HepG2 (cell line): ENCODE results near the gene EEF2. TPM values are rescaled to one million over a fixed set of nuclear protein-coding genes. Genes with fewer than 3 reads are reported as not detected.
A peak's percentile ranks its signal among the peaks of the same experiment; 100 is the strongest.

ENCODE experiments used
- ARHGAP35 ChIP-seq: sonication (generic); formaldehyde crosslinking; IDR thresholded peaks from 2 replicates; pipeline ENCODE4 v1.9.0; 2022; ENCODE audit warnings: mild to moderate bottlenecking, inconsistent platforms, moderate library complexity, missing genetic modification reagents, borderline replicate concordance
- CBX1 ChIP-seq: IDR thresholded peaks from one replicate; pipeline ENCODE4 v1.6.1; 2016; ENCODE audit warnings: antibody characterized with exemption, low read depth
- FOXK1 ChIP-seq: sonication (generic); formaldehyde crosslinking; IDR thresholded peaks from 2 replicates; pipeline ENCODE4 v1.4.0; 2020; ENCODE audit warnings: low read depth, missing genetic modification reagents, borderline replicate concordance
- HDAC1 ChIP-seq: sonication (generic); formaldehyde crosslinking; IDR thresholded peaks from 2 replicates; pipeline ENCODE4 v1.5.1; 2020; ENCODE audit warnings: mild to moderate bottlenecking, missing genetic modification reagents
- ISL2 ChIP-seq: sonication (generic); formaldehyde crosslinking; IDR thresholded peaks from 2 replicates; pipeline ENCODE4 v1.5.0; 2020; ENCODE audit warnings: missing genetic modification reagents
- KDM6A ChIP-seq: IDR thresholded peaks from 2 replicates; pipeline ENCODE4 v1.6.1; 2016; ENCODE audit warnings: low read depth
- MATR3 ChIP-seq: sonication (generic); formaldehyde crosslinking; IDR thresholded peaks from 2 replicates; pipeline ENCODE4 v1.4.0; 2020; ENCODE audit warnings: missing genetic modification reagents
- SETDB1 ChIP-seq: sonication (generic); formaldehyde crosslinking; IDR thresholded peaks from 2 replicates; pipeline ENCODE4 v1.5.1; 2020; ENCODE audit warnings: missing genetic modification reagents, mild to moderate bottlenecking, borderline replicate concordance
- SIX4 ChIP-seq: sonication (generic); formaldehyde crosslinking; IDR thresholded peaks from 2 replicates; pipeline ENCODE4 v1.4.0; 2020; ENCODE audit warnings: missing genetic modification reagents
- SMAD9 ChIP-seq: sonication (generic); formaldehyde crosslinking; IDR thresholded peaks from 2 replicates; pipeline ENCODE4 v1.5.1; 2020; ENCODE audit warnings: mild to moderate bottlenecking, missing genetic modification reagents
- SRSF9 ChIP-seq: fragments of 200-400 bp; formaldehyde crosslinking; IDR thresholded peaks from 2 replicates; pipeline ENCODE4 v1.6.1; 2018; ENCODE audit warnings: borderline replicate concordance, mild to moderate bottlenecking, low read depth, low read length; ENCODE audit not compliant: insufficient read depth, poor library complexity, severe bottlenecking
- TBL1XR1 ChIP-seq: fragments of 150-350 bp; IDR thresholded peaks from 2 replicates; pipeline ENCODE4 v1.6.1; 2014; ENCODE audit warnings: borderline replicate concordance, low read length; ENCODE audit not compliant: partially characterized antibody
- ZFYVE20 ChIP-seq: sonication (generic); formaldehyde crosslinking; IDR thresholded peaks from 2 replicates; pipeline ENCODE4 v1.8.0; 2023; ENCODE audit warnings: low read depth, mild to moderate bottlenecking, moderate library complexity, missing genetic modification reagents, borderline replicate concordance
- ZNF367 ChIP-seq: sonication (generic); formaldehyde crosslinking; IDR thresholded peaks from 2 replicates; pipeline ENCODE4 v1.4.0; 2020; ENCODE audit warnings: missing genetic modification reagents, borderline replicate concordance
- ZNF75D ChIP-seq: sonication (generic); formaldehyde crosslinking; IDR thresholded peaks from 2 replicates; pipeline ENCODE4 v1.8.1; 2023; ENCODE audit warnings: missing genetic modification reagents, mild to moderate bottlenecking, borderline replicate concordance
- ZNF772 ChIP-seq: sonication (generic); formaldehyde crosslinking; IDR thresholded peaks from 2 replicates; pipeline ENCODE4 v1.5.0; 2020; ENCODE audit warnings: mild to moderate bottlenecking, missing genetic modification reagents
- ZNF891 ChIP-seq: sonication (generic); formaldehyde crosslinking; IDR thresholded peaks from 2 replicates; pipeline ENCODE4 v1.5.0; 2020; ENCODE audit warnings: mild to moderate bottlenecking, missing genetic modification reagents
- polyA plus RNA-seq, 8 experiments: library from polyadenylated mRNA; depleted of rRNA in 3 of 8; stranded (reverse) in 7 of 8; unstranded in 1 of 8; fragments of >200 nt; fragmentation: Illumina TruSeq in 4 of 8; extraction: Trizol in 4 of 8; gene quantifications; 2 replicates each; pipeline versions ENCODE4 v1.2.1 to v1.2.3, GENCODE V29; 2011 to 2016; ENCODE audit warnings: low read depth in 4 of 8, missing spikeins in 1 of 8, mixed read lengths in 1 of 8; ENCODE audit not compliant: insufficient read depth in 1 of 8
- total RNA-seq, 5 experiments: library from RNA; depleted of rRNA; stranded (reverse); fragments of >200 nt; fragmentation: Illumina TruSeq; extraction: Trizol; gene quantifications; 2 replicates each; pipeline ENCODE4 v1.2.3, GENCODE V29; 2016; ENCODE audit warnings: low read depth in 1 of 5
- TF ChIP-seq, protein P1 (sequence below): IDR thresholded peaks from 2 replicates; pipeline ENCODE4 v1.6.1; 2016; ENCODE audit warnings: missing compliant biosample characterization, missing genetic modification reagents, borderline replicate concordance
- TF ChIP-seq, protein P2 (sequence below): sonication (generic); formaldehyde crosslinking; IDR thresholded peaks from 2 replicates; pipeline ENCODE4 v1.9.0; 2021; ENCODE audit warnings: missing genetic modification reagents, borderline replicate concordance
- TF ChIP-seq, protein P3 (sequence below): sonication (generic); formaldehyde crosslinking; IDR thresholded peaks from 2 replicates; pipeline ENCODE4 v1.8.1; 2023; ENCODE audit warnings: mild to moderate bottlenecking, missing genetic modification reagents, borderline replicate concordance
- TF ChIP-seq, protein P4 (sequence below): IDR thresholded peaks from 2 replicates; pipeline ENCODE4 v1.6.1; 2016; ENCODE audit warnings: missing biosample characterization, missing genetic modification reagents, low read depth
- TF ChIP-seq, protein P5 (sequence below): IDR thresholded peaks from 2 replicates; pipeline ENCODE4 v1.6.1; 2012; ENCODE audit warnings: low read length, improper control_type of control experiment

The EEF2 gene
- total and polyA plus RNA-seq, 2 of the 13 experiments (the other 11 are each of a cell fraction or from before 2014, with no cell fraction given), result 1,441 to 1,777 TPM

DNA sequence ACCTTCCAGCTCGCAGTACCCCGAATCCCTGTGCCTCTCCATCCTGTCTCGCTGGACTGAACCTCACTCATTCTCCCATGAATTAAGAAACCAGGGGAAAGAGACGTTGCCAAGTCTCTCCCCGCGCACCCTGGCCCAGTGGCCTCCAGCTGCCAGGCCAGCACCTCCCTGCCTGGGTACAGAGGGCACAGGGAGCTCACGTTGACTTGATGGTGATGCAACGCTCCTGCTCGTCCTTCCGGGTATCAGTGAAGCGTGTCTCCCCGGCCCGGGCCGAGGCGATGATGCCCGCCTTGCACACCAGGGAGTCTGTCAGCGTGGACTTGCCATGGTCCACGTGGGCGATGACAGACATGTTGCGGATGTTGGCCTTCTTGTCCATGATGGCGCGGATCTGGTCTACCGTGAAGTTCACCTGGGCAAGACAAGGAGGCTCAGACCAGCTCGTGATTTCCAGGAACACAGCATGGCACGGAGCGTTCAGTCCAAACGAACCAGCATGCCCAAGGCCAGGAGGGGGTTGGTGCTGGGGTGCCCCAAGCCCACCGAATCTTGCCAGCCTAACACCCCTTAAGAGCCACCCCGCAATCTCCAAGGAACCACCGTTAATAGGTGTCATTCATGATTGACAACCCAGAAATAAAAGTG is 1.2 kb downstream of the EEF2 start (continued):
- no peak for TF ChIP-seq ISL2 (CRISPR knock-in tag)
- TF ChIP-seq KDM6A (CRISPR knock-in tag), result no peak
- no peak for TF ChIP-seq MATR3 (CRISPR knock-in tag)
- TF ChIP-seq, protein P1, sequence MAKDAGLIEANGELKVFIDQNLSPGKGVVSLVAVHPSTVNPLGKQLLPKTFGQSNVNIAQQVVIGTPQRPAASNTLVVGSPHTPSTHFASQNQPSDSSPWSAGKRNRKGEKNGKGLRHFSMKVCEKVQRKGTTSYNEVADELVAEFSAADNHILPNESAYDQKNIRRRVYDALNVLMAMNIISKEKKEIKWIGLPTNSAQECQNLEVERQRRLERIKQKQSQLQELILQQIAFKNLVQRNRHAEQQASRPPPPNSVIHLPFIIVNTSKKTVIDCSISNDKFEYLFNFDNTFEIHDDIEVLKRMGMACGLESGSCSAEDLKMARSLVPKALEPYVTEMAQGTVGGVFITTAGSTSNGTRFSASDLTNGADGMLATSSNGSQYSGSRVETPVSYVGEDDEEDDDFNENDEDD (CRISPR knock-in tag), result no peak
- no peak for TF ChIP-seq FOXK1 (CRISPR knock-in tag)
- TF ChIP-seq SMAD9 (CRISPR knock-in tag), result no peak
- no peak for TF ChIP-seq ZNF75D (CRISPR knock-in tag)
- TF ChIP-seq, protein P2, sequence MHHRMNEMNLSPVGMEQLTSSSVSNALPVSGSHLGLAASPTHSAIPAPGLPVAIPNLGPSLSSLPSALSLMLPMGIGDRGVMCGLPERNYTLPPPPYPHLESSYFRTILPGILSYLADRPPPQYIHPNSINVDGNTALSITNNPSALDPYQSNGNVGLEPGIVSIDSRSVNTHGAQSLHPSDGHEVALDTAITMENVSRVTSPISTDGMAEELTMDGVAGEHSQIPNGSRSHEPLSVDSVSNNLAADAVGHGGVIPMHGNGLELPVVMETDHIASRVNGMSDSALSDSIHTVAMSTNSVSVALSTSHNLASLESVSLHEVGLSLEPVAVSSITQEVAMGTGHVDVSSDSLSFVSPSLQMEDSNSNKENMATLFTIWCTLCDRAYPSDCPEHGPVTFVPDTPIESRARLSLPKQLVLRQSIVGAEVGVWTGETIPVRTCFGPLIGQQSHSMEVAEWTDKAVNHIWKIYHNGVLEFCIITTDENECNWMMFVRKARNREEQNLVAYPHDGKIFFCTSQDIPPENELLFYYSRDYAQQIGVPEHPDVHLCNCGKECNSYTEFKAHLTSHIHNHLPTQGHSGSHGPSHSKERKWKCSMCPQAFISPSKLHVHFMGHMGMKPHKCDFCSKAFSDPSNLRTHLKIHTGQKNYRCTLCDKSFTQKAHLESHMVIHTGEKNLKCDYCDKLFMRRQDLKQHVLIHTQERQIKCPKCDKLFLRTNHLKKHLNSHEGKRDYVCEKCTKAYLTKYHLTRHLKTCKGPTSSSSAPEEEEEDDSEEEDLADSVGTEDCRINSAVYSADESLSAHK (CRISPR knock-in tag), result no peak
- TF ChIP-seq, protein P3, sequence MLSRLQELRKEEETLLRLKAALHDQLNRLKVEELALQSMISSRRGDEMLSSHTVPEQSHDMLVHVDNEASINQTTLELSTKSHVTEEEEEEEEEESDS (CRISPR knock-in tag), result no peak
- no peak for TF ChIP-seq ZNF772 (CRISPR knock-in tag)
- TF ChIP-seq ZNF367 (CRISPR knock-in tag), result no peak
- TF ChIP-seq ZFYVE20 (CRISPR knock-in tag), result no peak
- no peak for TF ChIP-seq SIX4 (CRISPR knock-in tag)
- no peak for TF ChIP-seq SRSF9
- no peak; the same call in 1 of the 2 replicates for TF ChIP-seq ZNF891 (CRISPR knock-in tag)
- TF ChIP-seq, protein P4, sequence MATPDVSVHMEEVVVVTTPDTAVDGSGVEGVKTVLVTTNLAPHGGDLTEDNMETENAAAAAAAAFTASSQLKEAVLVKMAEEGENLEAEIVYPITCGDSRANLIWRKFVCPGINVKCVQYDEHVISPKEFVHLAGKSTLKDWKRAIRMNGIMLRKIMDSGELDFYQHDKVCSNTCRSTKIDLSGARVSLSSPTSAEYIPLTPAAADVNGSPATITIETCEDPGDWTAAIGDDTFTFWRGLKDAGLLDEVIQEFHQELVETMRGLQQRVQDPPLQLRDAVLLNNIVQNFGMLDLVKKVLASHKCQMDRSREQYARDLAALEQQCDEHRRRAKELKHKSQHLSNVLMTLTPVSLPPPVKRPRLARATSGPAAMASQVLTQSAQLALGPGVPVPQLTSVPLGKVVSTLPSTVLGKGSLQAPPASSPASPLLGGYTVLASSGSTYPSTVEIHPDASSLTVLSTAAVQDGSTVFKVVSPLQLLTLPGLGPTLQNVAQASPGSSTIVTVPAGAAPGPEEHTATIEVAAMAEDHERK, result no peak
- TF ChIP-seq CBX1, result no peak
- no peak for TF ChIP-seq SETDB1 (CRISPR knock-in tag)
- no peak for TF ChIP-seq ARHGAP35 (CRISPR knock-in tag)
- TF ChIP-seq TBL1XR1, result no peak
- TF ChIP-seq HDAC1 (CRISPR knock-in tag), result peak; percentile 52
- TF ChIP-seq, protein P5, sequence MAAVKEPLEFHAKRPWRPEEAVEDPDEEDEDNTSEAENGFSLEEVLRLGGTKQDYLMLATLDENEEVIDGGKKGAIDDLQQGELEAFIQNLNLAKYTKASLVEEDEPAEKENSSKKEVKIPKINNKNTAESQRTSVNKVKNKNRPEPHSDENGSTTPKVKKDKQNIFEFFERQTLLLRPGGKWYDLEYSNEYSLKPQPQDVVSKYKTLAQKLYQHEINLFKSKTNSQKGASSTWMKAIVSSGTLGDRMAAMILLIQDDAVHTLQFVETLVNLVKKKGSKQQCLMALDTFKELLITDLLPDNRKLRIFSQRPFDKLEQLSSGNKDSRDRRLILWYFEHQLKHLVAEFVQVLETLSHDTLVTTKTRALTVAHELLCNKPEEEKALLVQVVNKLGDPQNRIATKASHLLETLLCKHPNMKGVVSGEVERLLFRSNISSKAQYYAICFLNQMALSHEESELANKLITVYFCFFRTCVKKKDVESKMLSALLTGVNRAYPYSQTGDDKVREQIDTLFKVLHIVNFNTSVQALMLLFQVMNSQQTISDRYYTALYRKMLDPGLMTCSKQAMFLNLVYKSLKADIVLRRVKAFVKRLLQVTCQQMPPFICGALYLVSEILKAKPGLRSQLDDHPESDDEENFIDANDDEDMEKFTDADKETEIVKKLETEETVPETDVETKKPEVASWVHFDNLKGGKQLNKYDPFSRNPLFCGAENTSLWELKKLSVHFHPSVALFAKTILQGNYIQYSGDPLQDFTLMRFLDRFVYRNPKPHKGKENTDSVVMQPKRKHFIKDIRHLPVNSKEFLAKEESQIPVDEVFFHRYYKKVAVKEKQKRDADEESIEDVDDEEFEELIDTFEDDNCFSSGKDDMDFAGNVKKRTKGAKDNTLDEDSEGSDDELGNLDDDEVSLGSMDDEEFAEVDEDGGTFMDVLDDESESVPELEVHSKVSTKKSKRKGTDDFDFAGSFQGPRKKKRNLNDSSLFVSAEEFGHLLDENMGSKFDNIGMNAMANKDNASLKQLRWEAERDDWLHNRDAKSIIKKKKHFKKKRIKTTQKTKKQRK, result no peak
